ENCODE results near the gene GCSAM. TPM values are rescaled to one million over a fixed set of nuclear protein-coding genes. Genes with fewer than 3 reads are reported as not detected.
A peak's percentile ranks its signal among the peaks of the same experiment; 100 is the strongest.

Gene GCSAM
- total and polyA plus RNA-seq, 2 experiments from 2014 or later = 1.7 TPM; not detected in 1

- Histone ChIP-seq H3K27me3 (peaks cover 5% of the 10 kb centered on the region), H3K27ac (no peak within 1 kb of the TSS)
These were observed 46.8 kb downstream of the GCSAM start, which contains the start of gene C3orf52 for GRCh38 chr3:112086076-112086854. C3orf52 (plus strand) TSS chr3:112086389; CDS start chr3:112086408, 19 bp downstream.

GRCh38 chr3:112085735-112086075, 47.3 kb downstream of the GCSAM start:
- Histone ChIP-seq H3K36me3 (no peaks in the 10 kb centered on the region), H3K27ac (no peak overlapping the region), H3K27me3 (peaks cover 5% of the 10 kb centered on the region), H3K4me3 (peak overlapping the region; percentile 36), H3K4me1 (ENCODE audit: low read depth) (peaks cover 48% of the 10 kb centered on the region), H3K9me3 (ENCODE audit: low read depth) (no peaks in the 10 kb centered on the region)
- DNase-seq (ENCODE audit: low read depth in 1 of 2, low spot score in 1 of 2) = peak in 1 of 2 donors; percentile 17
- no peak for TF ChIP-seq CTCF (IDR thresholded peaks at IDR 0.05; ENCODE audit: low read depth, low read length)

More at GRCh38 chr3:112086076-112086854, 46.8 kb downstream of the GCSAM start, which contains the start of gene C3orf52:
- H3K4me3 ChIP-seq = peak within 1 kb of the TSS; percentile 36
- peak; percentile 5 for TF ChIP-seq CTCF (IDR thresholded peaks at IDR 0.05; ENCODE audit: low read depth, low read length)
- H3K36me3 ChIP-seq = no peaks in the 10 kb centered on the region
- no peaks in the 10 kb centered on the region for H3K9me3 ChIP-seq (ENCODE audit: low read depth)
- DNase-seq (ENCODE audit: low read depth in 1 of 2, low spot score in 1 of 2) = peak; percentile 86 to 90
- peaks cover 52% of the 10 kb centered on the region for H3K4me1 ChIP-seq (ENCODE audit: low read depth)

- Histone ChIP-seq H3K4me1 (ENCODE audit: low read depth) (peaks cover 42% of the 10 kb centered on the region), H3K36me3 (no peaks in the 10 kb centered on the region), H3K9me3 (ENCODE audit: low read depth) (no peaks in the 10 kb centered on the region), H3K27me3 (peaks cover 5% of the 10 kb centered on the region), H3K4me3 (no peak overlapping the region), H3K27ac (peak overlapping the region; percentile 49)
- peak in 1 of 2 donors; percentile 9 for DNase-seq (ENCODE audit: low read depth in 1 of 2, low spot score in 1 of 2)
- TF ChIP-seq CTCF (IDR thresholded peaks at IDR 0.05; ENCODE audit: low read depth, low read length) = no peak
These were observed 47.9 kb downstream of the GCSAM start for GRCh38 chr3:112084980-112085705.

GRCh38 chr3:112083239-112083638, 49.8 kb downstream of the GCSAM start:
- no peak for TF ChIP-seq CTCF (IDR thresholded peaks at IDR 0.05; ENCODE audit: low read depth, low read length)
- peak overlapping the region; percentile 5 for H3K27ac ChIP-seq

GRCh38 chr3:112078125-112079083, 54.6 kb downstream of the GCSAM start:
- no peak for TF ChIP-seq CTCF (IDR thresholded peaks at IDR 0.05; ENCODE audit: low read depth, low read length)
- no peak for DNase-seq (ENCODE audit: low read depth in 1 of 2, low spot score in 1 of 2)
- H3K36me3 ChIP-seq = no peaks in the 10 kb centered on the region
- H3K9me3 ChIP-seq (ENCODE audit: low read depth) = no peaks in the 10 kb centered on the region
- H3K27ac ChIP-seq = no peak overlapping the region
- no peak overlapping the region for H3K4me3 ChIP-seq
- peaks cover 24% of the 10 kb centered on the region for H3K27me3 ChIP-seq
- H3K4me1 ChIP-seq (ENCODE audit: low read depth) = peaks cover 13% of the 10 kb centered on the region

More at GRCh38 chr3:112083239-112083638, 49.8 kb downstream of the GCSAM start:
- H3K4me1 ChIP-seq (ENCODE audit: low read depth) = peaks cover 34% of the 10 kb centered on the region
- no peak overlapping the region for H3K4me3 ChIP-seq
- H3K36me3 ChIP-seq = no peaks in the 10 kb centered on the region
- peaks cover 8% of the 10 kb centered on the region for H3K27me3 ChIP-seq
- peak in 1 of 2 donors; percentile 58 for DNase-seq (ENCODE audit: low read depth in 1 of 2, low spot score in 1 of 2)
- no peaks in the 10 kb centered on the region for H3K9me3 ChIP-seq (ENCODE audit: low read depth)

All from cardiac muscle cell (in vitro differentiated cells and primary cell).